ENCODE data around the gene MRPS11.
"Not testable (repeated sequence)": the region's sequence is repeated elsewhere in the genome, so short reads cannot be mapped to it uniquely, and the experiment has no call there.

Gene MRPS11

DNA sequence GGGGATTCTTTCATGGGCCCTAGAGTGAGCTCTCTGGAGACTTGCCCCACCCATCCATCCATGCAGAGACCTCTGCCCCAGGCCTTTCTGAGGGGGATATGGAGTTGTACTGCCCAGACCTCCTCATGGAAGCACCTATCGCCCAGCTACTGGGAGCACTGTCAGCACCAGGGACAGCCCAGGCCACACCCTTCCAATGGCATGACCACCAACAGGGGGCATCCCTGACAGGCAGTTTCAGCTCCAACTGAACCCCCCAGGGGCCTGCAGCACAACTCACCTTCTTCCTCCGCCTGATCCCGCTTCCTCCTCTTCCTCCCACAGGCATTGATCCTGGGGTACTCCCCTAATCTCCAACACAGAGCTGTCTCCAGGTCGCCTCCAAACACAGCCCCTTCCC, 21.8 kb downstream of the MRPS11 start:
- no peak for DNase-seq (ENCODE audit: low read depth)

DNA sequence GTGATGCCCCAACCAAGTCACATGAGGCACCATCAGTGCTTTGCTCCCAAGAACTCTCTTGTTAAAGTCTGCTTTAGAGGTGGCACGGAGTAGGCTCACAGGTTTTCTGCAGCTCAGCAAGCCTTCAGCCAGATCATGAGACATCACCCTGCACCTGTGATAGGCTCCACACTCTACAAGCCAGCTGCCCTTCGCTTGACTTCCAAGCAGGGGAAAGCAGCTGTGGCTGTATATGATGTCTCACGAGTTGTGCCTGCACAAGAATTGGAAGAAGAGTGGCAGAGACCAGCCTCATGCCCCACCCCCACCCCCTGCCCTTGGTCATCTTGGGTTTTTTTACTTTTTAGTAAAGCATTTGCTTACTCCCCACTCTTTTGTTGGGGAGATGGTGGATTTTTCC, 22.5 kb downstream of the MRPS11 start:
- DNase-seq (ENCODE audit: low read depth), result no peak

DNA sequence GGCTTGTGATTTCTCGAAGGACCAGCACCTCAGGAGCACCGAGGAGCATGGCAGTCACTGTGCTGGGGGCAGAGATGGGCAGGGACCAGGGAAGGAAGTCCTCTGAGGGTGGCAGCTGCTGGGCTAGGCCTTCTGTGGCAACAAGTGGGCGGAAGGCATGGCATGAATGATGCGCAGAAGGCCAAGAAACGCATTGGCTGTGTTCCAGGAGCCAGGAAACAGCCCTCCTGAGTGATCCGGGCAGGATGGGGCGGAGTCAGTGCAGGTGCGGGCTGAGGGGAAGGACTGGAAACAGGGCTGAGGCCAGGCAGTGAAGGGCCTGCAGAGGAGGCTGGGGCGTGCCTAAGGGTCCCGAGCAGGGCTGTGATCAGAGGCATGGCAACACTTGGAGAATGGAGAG, 23.6 kb downstream of the MRPS11 start:
- DNase-seq (ENCODE audit: low read depth), result no peak

DNA sequence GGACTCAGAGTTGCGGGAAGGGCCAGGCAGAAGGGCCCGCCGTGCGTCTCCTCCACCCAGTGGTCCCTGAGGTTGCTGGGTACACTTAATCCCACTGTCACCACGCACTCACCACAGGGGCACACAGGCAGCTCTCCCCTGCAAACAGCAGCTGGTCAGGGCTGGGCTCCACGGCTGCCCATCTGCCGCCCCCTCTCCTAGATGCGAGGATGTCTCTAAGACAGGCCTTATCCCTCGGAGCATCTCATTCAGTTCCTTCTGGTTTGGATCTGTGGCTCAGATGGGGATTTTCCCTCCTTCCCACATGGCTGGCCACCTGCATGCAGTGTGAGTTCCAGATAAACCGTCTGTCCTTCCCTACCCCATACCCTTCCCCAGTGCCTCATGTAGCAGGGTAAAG, 26.3 kb downstream of the MRPS11 start:
- no peak for DNase-seq (ENCODE audit: low read depth)

DNA sequence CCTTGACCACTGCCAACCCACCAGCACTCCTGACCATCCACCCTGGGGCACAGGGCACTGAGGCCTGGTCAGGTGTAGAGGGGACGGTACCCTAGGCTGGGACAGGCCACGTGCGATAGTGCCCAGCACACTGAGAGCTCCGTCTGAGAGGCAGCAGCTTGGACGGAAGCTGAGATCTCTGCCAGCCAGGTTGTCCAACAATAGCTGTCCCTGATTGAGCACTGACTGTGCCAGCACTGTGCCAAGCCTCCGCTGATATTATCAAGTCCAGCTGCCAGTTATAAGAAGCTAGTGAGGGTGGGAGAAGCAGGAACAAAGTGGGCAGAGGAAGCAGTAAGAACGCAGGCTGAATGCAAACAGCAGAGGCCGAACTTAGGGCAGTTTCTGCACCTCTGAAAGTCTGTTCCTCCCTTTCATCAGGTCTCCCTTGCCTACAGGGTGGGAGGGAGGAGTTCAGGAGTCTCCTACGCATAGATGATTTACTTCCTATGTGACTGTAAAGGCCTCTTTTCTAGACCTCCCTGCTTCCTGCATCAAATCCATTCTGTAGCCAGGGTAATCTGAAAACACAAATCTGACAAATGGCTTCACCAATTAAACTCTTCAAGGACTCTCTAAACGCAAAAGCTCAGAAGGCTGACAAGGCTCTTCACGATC, 29.7 kb downstream of the MRPS11 start:
- no peak for DNase-seq (ENCODE audit: low read depth)

DNA sequence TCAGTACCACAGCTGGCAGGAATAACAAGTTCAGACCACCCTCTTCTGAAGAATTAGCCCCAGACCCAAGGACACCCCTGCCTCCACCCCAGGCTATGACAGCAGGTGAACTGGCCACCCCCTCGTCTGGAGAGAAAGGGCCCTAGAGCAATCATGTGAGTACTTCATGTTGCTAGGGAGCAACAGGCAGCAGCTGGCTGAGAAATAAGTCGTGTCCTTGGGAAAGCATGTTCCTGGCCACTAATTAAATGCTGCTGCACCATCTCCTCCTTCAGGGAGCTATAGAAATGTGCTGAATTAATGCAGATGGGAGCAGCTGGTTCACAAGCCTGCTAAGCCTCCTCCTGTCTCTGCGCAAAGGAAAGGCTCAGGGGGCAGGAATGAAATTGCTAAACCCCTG, 31.5 kb downstream of the MRPS11 start:
- DNase-seq (ENCODE audit: low read depth), result no peak

DNA sequence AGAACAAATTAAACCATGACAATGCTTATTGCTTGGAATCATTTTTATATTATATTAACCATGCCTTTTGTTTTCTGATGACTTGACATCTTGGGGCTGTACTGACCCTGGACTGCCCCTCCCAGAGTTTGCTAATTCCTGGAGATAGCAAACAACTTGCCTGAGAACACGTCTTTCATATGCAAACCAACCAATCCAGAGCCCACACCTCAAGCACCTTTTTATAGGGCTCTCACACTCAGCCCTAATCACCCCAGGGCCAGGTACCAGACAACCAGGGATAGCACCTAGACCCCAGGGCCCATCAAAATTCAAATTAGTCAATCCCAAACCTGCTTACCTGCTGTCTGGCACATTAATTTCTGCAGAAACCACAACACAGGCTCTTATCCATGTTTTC, 36.9 kb downstream of the MRPS11 start:
- DNase-seq (ENCODE audit: low read depth), result no peak

DNA sequence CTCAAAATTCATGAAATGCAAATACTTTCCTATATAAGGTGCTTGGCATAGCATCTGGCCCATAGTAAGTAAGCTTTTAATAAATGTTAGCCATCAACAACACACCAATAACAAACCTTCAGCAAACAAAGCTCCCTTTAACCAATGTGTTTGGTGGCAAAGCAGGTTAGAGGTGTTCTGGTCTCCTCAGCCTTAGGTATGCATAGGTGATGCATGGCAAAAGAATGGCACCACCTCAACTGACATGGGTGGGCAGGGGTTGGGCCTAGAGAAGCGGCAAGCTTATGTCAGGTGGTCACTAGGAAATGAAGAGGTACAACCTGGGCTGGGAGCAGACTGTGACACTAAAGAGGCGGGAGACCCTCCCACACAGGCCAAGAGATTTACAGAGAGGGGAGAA, 38.2 kb downstream of the MRPS11 start:
- no peak for DNase-seq (ENCODE audit: low read depth)

DNA sequence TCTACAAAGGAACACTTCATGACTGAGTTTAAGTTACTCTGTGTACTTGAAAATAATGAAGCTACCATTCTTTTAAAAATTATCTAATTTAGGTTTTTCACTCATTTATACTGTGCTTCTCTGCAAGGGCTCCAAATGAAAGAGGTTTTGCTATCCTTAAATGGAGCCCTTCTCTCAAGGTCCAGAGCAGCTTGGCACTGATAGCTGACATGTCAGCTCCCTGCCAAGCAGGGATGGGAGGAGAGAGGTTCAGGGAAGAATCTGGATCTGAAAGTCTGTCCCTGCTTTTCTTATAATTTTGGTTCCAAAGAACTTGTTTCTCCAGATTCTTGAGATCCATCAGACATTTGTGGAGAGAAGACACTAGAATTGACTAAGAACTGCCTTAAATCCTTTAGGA, 39.1 kb downstream of the MRPS11 start:
- DNase-seq (ENCODE audit: low read depth), result no peak

DNA sequence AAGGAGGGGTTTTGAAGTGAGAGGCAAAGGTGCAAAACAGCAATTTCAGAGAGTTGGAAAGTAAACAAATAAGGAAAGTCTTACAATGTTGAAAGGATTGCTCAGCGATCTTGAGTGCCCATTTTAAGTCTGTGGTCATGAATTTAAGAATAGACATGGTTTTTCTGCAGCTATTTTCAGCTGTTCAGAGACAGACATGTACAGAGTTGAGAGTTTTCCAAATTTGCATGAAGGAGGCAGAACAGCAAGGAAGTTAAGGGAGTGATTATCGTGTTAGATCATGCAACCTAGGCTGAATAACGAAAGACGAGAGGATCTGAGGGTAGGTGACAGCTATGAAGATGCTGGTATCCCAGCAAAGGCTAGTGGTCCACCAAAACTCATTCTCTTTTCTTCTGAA, 41.8 kb downstream of the MRPS11 start:
- no peak for DNase-seq (ENCODE audit: low read depth)

DNA sequence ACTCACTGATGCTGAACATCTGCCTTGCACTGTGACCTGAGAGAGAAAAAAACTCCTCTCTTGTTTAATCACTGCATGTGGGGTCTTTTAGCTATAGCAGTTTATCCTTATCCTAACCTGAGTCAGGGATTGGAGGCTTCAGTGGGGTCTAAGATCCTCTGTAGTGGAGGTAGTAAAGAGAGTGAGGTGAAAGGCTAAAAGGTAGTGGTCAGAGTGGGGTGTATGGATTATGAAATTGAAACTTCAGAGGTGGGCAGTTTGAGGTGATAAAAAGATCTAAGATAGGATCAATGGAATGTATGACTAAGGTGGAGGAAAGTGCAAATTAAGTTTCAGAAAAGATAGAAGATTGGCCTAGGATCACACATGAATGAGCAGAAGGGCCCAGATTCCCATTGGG, 42.5 kb downstream of the MRPS11 start:
- DNase-seq (ENCODE audit: low read depth), result no peak

DNA sequence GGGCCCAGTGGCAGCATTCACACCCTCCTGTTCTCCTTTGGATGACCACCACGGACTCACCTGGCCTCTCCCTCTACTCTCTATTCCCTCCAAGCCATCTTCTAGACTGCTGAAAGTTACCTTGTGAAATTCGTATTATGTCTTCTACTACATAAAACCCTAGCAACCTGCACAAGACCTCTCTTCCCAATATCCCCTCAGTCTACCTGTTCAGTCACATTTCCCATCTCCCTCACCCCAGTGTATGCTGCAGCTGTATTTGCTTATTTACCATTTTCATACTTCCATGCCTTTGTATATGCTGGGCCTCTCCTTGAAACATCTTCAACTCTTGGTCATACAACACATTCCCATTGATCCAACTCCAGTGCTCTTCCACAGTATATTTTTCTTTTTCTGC, 43.7 kb downstream of the MRPS11 start:
- no peak for DNase-seq (ENCODE audit: low read depth)

DNA sequence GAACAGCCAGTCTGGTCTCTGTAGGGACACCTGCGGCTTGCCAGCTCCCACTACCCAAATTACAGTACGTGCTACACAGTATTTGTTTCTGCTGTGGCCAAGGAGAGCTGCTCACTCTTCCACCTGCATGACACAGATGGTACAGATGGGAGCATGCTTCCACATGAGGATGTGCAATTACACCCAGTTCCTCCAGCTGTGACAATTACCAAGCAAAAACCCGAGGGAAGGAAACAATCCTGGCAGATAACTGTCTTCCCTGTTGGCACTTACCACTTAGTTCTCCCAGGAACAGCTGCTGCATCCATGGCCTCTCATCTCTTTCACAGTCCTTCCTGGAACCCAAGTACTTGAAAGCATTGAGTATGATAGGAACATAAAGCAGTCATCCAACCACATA, 44.6 kb downstream of the MRPS11 start:
- DNase-seq (ENCODE audit: low read depth), result no peak

DNA sequence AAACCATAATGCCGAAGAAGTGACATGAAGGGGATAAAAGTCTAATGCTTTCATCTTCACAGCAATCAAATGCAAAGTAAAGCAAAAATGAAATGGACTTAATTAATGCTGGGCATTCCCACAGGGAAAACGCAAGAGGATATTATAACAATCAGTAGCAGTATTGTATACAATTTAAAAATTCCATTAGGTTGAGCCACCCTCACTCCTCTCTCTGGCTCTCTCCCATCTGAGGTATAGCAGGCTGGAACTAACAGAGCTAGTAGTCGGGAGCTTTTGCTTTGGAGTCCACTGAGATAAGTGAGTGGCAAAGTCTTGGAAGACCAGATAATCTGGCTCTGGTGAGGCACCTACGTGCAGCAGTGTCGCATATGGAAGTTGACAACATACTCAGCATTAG, 45.1 kb downstream of the MRPS11 start:
- DNase-seq (ENCODE audit: low read depth), result no peak

DNA sequence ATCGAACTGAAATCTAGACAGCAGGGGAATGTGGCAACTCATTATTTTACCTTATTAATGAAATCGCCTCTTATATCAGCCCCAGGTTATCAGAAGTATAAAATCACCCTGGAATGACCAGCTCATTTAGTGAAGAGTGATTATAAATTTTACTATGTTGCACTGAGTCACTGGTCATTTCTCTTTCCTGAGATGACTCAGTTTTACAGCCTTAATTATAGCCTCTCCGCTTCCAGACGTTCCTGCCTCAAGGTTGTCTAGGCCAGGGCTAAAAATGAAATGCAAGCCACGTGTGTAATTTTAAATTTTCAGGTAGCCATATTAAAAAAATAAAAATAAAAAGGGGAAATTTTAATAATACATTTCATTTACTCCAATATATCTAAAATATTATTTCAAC, 45.7 kb downstream of the MRPS11 start:
- DNase-seq (ENCODE audit: low read depth), result no peak

DNA sequence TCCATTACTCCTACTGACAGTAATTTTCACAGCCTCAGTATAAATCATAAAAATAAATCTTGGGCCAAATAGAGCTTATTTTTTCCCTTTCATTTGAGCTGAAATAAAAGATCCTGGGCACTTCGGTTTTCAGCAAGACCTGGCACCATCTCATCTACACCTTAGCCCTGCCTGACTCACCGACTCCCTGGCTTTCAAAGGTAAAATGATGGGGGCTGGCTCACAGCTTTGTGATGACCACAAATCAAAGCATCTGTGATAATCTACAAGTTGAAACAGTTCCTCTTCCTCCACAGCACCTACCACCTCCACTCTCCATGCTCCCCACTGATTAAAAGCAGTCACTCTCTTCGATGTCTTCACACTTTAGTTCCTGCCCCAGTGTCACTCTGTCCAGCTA, 51.4 kb downstream of the MRPS11 start:
- DNase-seq (ENCODE audit: low read depth), result no peak

DNA sequence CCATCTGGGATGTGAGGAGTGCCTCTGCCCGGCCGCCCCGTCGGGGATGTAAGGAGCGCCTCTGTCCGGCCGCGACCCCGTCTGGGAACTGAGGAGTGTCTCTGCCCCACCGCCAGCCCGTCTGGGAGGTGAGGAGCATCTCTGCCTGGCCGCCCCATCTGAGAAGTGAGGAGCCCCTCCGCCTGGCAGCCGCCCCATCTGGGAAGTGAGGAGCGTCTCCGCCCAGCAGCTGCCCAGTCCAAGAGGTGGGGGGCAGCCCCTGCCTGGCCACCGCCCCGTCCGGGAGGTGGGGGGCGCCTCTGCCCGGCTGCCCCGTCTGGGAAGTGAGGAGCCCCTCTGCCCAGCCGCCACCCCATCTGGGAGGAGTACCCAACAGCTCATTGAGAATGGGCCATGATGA, 56.6 kb downstream of the MRPS11 start:
- DNase-seq (ENCODE audit: low read depth), result not testable (repeated sequence)

DNA sequence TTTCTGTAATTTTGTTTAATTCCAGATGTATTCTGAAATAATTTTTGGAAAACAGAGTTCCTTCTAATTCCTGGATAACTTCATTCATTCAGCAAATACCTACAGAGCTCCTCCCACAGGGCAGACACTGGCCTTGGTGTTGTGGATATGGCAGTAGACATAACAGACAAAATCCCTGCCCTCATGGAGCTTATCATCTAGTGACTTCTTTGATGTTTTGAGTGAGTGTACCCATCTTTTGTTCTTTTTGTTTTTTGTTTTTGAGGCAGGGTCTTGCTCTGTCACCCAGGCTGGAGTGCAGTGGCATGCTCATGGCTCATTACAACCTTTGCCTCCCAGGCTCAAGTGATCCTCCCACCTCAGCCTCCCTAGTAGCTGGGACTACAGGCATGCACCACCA, 57.9 kb downstream of the MRPS11 start:
- DNase-seq (ENCODE audit: low read depth), result no peak

DNA sequence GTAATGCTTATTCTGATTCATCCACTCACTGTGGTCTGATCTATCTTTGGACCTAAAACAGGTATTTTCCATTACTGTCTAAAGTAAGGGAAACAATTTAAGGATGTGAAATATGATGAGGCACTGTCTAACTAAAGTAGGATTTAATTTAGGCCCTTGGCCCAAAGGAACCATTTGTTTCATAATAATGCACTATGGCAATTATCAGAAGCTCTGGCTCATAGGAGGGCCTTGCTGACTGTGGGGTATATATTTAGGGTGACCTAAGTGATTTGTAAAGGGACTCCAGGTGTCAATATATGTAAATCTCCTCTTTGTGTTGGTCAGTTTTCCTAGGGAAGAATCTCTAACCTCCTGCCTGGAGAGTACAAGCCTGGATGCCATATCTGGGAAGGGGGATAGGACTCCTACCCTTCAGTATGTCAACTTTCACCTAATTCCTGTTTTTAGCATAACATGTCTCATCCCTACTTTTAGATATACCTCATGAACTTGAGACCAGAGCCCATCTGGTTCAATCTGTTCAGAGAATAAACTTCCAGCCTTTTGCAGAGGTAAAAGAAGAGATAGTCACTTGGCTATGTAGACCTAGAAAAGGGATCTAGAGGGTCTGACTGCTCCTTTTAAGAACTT, 58.9 kb downstream of the MRPS11 start:
- no peak for DNase-seq (ENCODE audit: low read depth)

DNA sequence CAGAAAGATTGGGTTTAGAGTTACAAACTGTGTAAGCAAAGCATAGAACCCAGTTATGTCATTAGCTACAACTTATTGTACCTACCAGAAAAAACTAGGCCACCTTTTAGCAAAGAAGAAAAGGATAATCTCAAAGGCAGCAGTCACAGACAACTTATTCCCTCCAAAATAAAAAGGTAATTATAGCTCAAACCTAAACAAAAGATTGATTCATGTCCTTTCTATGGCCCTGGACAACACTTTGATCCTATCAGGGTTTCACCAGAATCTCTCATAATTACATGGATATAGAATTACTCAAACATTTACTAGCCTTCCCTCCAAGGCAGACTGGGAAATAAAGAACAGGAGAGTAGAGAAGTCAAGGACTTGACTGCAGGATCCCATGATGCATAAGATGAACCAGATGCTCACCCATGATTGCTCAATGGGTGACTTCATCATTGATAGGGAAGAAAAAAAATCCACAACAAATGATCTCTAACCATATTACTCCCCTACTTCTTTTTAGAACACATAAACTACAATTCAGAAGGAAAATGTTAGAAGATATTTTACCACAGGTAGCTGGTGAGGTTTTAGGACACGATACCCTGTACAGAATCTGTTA, 61.6 kb downstream of the MRPS11 start:
- no peak for DNase-seq (ENCODE audit: low read depth)
